Breast epithelium (tissue), 3 donors: ENCODE data around the gene EDN3.

ENCODE experiments used
- CTCF ChIP-seq, 3 donors: fragments of 450-650 bp; IDR thresholded peaks; one replicate each; pipeline ENCODE4 v1.5.1; 2016 to 2017; ENCODE audit warnings: antibody characterized with exemption in 3 of 3, mild to moderate bottlenecking in 3 of 3, moderate library complexity in 3 of 3
- POLR2A ChIP-seq: fragments of 450-650 bp; IDR thresholded peaks from one replicate; pipeline ENCODE4 v1.6.1; 2016; ENCODE audit warnings: antibody characterized with exemption, mild to moderate bottlenecking, moderate library complexity

DNA sequence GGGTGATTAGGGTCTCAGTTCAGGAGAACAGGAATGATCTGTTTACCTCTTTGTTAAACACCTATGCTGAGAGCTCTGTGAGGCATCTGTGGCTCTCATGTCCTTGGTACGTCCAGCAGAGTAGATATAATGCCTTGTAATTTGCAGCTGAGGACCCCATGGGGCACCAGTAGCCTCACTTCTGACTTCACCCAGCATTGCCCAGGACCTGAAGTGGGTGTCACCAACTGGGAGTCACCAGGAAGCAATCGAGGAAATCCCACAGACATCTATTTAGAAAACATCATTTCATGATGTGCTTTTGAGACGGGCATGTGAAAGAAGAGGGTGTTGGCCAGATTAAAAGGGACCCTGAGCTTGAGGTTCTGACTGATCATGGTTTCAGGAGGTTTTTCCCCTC lies 8.8 kb downstream of the EDN3 start:
- TF ChIP-seq CTCF (IDR thresholded peaks at IDR 0.05) (no peak), POLR2A (no peak)
